ENCODE measurements around the gene CGNL1. TPM values are rescaled to one million over a fixed set of nuclear protein-coding genes. Genes with fewer than 3 reads are reported as not detected.

CGNL1 gene
- total RNA-seq, 1 experiment from 2014 or later, result 34.6 TPM

DNA sequence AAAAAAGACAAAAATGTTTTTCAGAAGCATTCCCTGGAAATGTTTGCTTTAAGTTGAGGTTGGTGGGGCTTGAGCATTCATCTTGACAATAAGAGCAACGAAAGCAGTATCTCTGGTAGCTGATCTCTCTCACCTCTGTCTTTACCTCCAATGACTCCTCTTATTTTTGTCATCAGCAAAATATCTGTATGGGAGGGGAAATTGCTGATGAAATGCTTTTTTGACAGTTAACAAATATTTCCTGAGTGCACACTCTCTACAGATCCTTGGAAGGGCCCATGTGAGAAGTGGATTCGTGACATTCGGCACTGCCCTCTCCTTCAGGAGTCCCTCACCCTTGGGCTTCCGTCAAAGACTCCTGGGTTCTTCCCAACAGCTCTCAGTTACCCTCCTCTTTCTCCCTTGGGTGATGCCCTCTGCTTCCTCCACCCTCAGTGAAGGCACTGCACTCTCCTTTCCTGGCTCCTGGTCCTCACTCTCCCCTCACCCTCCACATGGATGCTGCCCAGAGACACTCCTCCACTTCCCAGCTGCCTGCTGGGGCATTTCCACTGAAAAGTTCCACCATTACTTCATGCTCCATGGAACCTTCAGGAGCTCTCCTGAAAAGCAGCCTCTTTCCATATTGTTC lies 2.9 kb upstream of the CGNL1 start:
- H2BK120ac ChIP-seq (ENCODE audit: low read depth, low read length, poor library complexity, severe bottlenecking), result no peak overlapping the region
- no peak overlapping the region for H3K18ac ChIP-seq (ENCODE audit: insufficient read length, low read depth, low read length)
- peaks cover 0 to 3% of the 10 kb centered on the region in 2 experiments; a peak in 1 of 5 replicates for H3K9me3 Mint-ChIP-seq
- H3K14ac ChIP-seq (ENCODE audit: insufficient read depth, low read length), result no peak overlapping the region
- peaks cover 30 to 41% of the 10 kb centered on the region in 2 experiments for H3K4me1 Mint-ChIP-seq
- no peaks in the 10 kb centered on the region for H3K79me1 ChIP-seq (ENCODE audit: insufficient read depth, low read depth, low read length, poor library complexity, severe bottlenecking)
- no peak overlapping the region for H3K27ac ChIP-seq (ENCODE audit: insufficient read length, low read depth, low read length)
- H3K9me3 ChIP-seq (ENCODE audit: control insufficient read depth, low read depth, low read length), result no peaks in the 10 kb centered on the region
- no peak overlapping the region for H3K56ac ChIP-seq (ENCODE audit: insufficient read length, low read depth, low read length)
- H4K20me1 ChIP-seq (ENCODE audit: control insufficient read depth, insufficient read depth, insufficient read length), result no peaks in the 10 kb centered on the region
- no peak overlapping the region for H3K23ac ChIP-seq (ENCODE audit: insufficient read length, low read depth, low read length)
- no peak overlapping the region for H3K4me2 ChIP-seq (ENCODE audit: insufficient read depth, insufficient read length, low read length)
- no peaks in the 10 kb centered on the region for H3K4me1 ChIP-seq (ENCODE audit: insufficient read depth, low read length)
- H3K9ac ChIP-seq (ENCODE audit: extremely low read depth, insufficient read length, low read length), result no peak overlapping the region
- H3K27me3 Mint-ChIP-seq (ENCODE audit: low read depth), result peaks cover 33% of the 10 kb centered on the region
- no peak overlapping the region for H2BK20ac ChIP-seq (ENCODE audit: low read depth, low read length, poor library complexity, severe bottlenecking)
- DNase-seq, result no peak
- no peak overlapping the region for H3K4ac ChIP-seq (ENCODE audit: low read depth, low read length)
- H2AFZ ChIP-seq (ENCODE audit: low read length), result no peak overlapping the region
- H4K91ac ChIP-seq (ENCODE audit: insufficient read length, low read depth, low read length), result no peak overlapping the region
- no peak overlapping the region for H3K27ac Mint-ChIP-seq
- no peaks in the 10 kb centered on the region; the same call in 1 of the 2 replicates for H3K27me3 ChIP-seq (ENCODE audit: insufficient read depth, low read length)
- H2BK15ac ChIP-seq (ENCODE audit: low read depth, low read length), result no peak overlapping the region
- H2AK5ac ChIP-seq (ENCODE audit: insufficient read length, low read length), result no peak overlapping the region
- no peaks in the 10 kb centered on the region for H3K79me2 ChIP-seq (ENCODE audit: insufficient read depth, low read length)
- no CpG with 5 or more reads among the region's 4 CpGs for WGBS (ENCODE audit: extremely low coverage, insufficient read length, low lambda C conversion rate)
- H4K5ac ChIP-seq (ENCODE audit: insufficient read length, low read depth, low read length), result no peak overlapping the region
- no peak overlapping the region for H2BK12ac ChIP-seq (ENCODE audit: insufficient read length, low read depth, low read length)
- peaks cover 0 to 2% (median 0%) of the 10 kb centered on the region in 3 experiments; a peak in 2 of 7 replicates for H3K36me3 Mint-ChIP-seq (ENCODE audit: insufficient read depth in 1 of 3, low read depth in 3 of 3)
- H3K4me3 Mint-ChIP-seq, result no peak overlapping the region
- no peak for TF ChIP-seq CTCF (conservative IDR thresholded peaks at IDR 0.05)
- H3K23me2 ChIP-seq (ENCODE audit: insufficient read length, low read depth, low read length, poor library complexity, severe bottlenecking), result peaks cover 14% of the 10 kb centered on the region
- no peak overlapping the region for H2BK5ac ChIP-seq (ENCODE audit: insufficient read length, low read length)
- H3T11ph ChIP-seq (ENCODE audit: low read length), result no peak overlapping the region
- no peak overlapping the region for H4K8ac ChIP-seq (replicated peaks; ENCODE audit: insufficient read length, low read depth, low read length)
